HG03108 (cell line): ENCODE results near the gene ADAMTSL1.

Experiments
- ATAC-seq: cut with Tn5 transposase; IDR thresholded peaks from one replicate; pipeline ENCODE4 v1.9.1; 2021; ENCODE audit warnings: moderate library complexity; ENCODE audit not compliant: unreplicated experiment

The ADAMTSL1 gene

GRCh38 chr9:18495065-18495464, 21.1 kb downstream of the ADAMTSL1 start:
- no peak for ATAC-seq

- ATAC-seq = no peak
These were observed 22.5 kb downstream of the ADAMTSL1 start for GRCh38 chr9:18496256-18497000.

- ATAC-seq = no peak
These were observed 25.1 kb downstream of the ADAMTSL1 start for GRCh38 chr9:18499062-18499461.

GRCh38 chr9:18499980-18500379, 26.0 kb downstream of the ADAMTSL1 start:
- ATAC-seq = no peak

GRCh38 chr9:18500451-18500850, 26.5 kb downstream of the ADAMTSL1 start:
- no peak for ATAC-seq

- no peak for ATAC-seq
These were observed 28.0 kb downstream of the ADAMTSL1 start for GRCh38 chr9:18501949-18502348.

GRCh38 chr9:18502546-18502945, 28.6 kb downstream of the ADAMTSL1 start:
- ATAC-seq = no peak

- ATAC-seq = no peak
These were observed 30.8 kb downstream of the ADAMTSL1 start for GRCh38 chr9:18504707-18505106.

- no peak for ATAC-seq
These were observed 33.2 kb downstream of the ADAMTSL1 start for GRCh38 chr9:18507151-18507550.

GRCh38 chr9:18516514-18516913, 42.6 kb downstream of the ADAMTSL1 start:
- ATAC-seq = no peak

GRCh38 chr9:18516965-18517364, 43.0 kb downstream of the ADAMTSL1 start:
- no peak for ATAC-seq

GRCh38 chr9:18520416-18521047, 46.6 kb downstream of the ADAMTSL1 start:
- ATAC-seq = no peak

GRCh38 chr9:18526685-18527084, 52.7 kb downstream of the ADAMTSL1 start:
- ATAC-seq = no peak

- ATAC-seq = no peak
These were observed 57.4 kb downstream of the ADAMTSL1 start for GRCh38 chr9:18531136-18532065.

- no peak for ATAC-seq
These were observed 60.7 kb downstream of the ADAMTSL1 start for GRCh38 chr9:18534611-18535010.

- ATAC-seq = no peak
These were observed 62.6 kb downstream of the ADAMTSL1 start for GRCh38 chr9:18536554-18536953.

GRCh38 chr9:18539203-18539693, 65.3 kb downstream of the ADAMTSL1 start:
- no peak for ATAC-seq

GRCh38 chr9:18542837-18543405, 69.0 kb downstream of the ADAMTSL1 start:
- no peak for ATAC-seq

GRCh38 chr9:18543406-18544192, 69.6 kb downstream of the ADAMTSL1 start:
- no peak for ATAC-seq

- no peak for ATAC-seq
These were observed 70.5 kb downstream of the ADAMTSL1 start for GRCh38 chr9:18544456-18544855.
